Measurements from ENCODE around the gene MARCHF6.

DNA sequence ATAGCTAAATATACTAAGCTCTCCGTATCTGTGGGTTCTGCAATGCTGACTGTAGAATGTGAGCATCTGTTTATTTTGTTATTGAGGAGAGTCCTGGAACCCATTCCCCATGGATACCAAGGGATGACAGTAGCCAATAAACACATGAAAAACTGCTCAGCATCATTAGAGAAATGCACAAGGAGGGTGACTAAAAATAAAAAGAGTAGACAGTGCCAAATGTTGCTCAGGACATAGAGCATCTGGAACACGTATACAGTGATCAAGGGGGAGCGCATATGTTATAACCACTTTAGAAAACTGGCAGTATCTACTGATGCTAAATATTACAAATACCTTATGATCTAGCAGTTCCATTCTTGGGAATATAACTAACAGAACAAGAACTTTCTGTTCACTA lies 31.0 kb downstream of the MARCHF6 start:
- TF ChIP-seq POLR2A (IDR thresholded peaks at IDR 0.05; ENCODE audit: low read depth, low read length) (no peak), POLR2AphosphoS5 (IDR thresholded peaks at IDR 0.05; ENCODE audit: low read depth, low read length) (no peak), TAF1 (IDR thresholded peaks at IDR 0.05; ENCODE audit: low read depth, low read length) (no peak)

Data from GM12891 (cell line).